ENCODE measurements around the gene C16orf92.

C16orf92 gene

DNA sequence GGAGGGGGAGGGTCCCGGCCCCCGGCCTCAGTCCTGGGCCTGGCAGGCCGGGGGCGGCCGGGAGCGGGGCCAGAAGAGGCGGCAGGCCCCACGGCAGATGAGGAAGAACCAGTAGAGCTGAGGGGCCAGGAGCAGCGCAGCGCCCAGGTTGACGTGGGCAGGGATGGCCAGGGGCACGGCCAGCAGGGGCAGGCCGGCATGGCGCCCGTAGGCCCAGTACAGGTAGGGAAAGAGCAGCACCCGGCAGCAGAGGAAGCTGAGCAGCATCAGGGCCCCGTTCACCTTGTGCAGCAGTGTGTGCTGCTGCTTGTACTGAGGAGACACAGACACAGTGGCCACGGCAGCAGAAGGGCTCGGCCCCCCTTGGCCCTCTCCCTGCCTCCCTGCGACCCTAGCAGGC lies 2.2 kb downstream of the C16orf92 start:
- no peak for DNase-seq
- TF ChIP-seq, protein P1, sequence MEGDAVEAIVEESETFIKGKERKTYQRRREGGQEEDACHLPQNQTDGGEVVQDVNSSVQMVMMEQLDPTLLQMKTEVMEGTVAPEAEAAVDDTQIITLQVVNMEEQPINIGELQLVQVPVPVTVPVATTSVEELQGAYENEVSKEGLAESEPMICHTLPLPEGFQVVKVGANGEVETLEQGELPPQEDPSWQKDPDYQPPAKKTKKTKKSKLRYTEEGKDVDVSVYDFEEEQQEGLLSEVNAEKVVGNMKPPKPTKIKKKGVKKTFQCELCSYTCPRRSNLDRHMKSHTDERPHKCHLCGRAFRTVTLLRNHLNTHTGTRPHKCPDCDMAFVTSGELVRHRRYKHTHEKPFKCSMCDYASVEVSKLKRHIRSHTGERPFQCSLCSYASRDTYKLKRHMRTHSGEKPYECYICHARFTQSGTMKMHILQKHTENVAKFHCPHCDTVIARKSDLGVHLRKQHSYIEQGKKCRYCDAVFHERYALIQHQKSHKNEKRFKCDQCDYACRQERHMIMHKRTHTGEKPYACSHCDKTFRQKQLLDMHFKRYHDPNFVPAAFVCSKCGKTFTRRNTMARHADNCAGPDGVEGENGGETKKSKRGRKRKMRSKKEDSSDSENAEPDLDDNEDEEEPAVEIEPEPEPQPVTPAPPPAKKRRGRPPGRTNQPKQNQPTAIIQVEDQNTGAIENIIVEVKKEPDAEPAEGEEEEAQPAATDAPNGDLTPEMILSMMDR (IDR thresholded peaks at IDR 0.05): no peak
- Histone ChIP-seq H3K27ac (no peak overlapping the region), H3K4me1 (peaks cover 0 to 11% (median 9%) of the 10 kb centered on the region in 4 donors), H3K9me3 (no peaks in the 10 kb centered on the region), H3K36me3 (no peaks in the 10 kb centered on the region), H3K4me3 (no peak overlapping the region), H3K27me3 (peaks cover 0 to 78% of the 10 kb centered on the region in 2 donors)
- intact Hi-C loops (cut with DNase I; ENCODE audit: low total_unique reads): no loop called here

DNA sequence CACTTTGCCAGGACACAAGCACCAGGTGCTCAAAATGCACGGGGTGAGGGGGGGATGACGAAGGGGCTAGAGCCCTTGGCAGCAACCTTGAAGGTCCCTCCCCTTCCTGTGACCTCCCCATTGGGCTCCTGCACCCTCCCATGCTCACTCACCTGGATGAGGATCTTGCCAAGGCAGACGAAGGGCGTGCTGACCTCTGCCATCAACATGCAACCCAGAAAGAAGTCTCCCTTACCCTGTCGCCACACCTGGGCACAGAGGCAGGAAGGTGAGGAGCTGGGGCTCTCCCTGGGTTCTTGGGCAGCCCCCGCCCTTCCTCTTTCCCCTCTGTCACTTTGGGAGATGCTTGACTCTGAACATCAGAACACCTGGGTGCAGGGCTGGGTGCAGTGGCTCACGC lies 2.6 kb downstream of the C16orf92 start:
- Histone ChIP-seq H3K36me3 (no peaks in the 10 kb centered on the region), H3K27ac (no peak overlapping the region), H3K4me3 (no peak overlapping the region), H3K4me1 (peaks cover 0 to 14% (median 10%) of the 10 kb centered on the region in 4 donors), H3K9me3 (no peaks in the 10 kb centered on the region), H3K27me3 (peaks cover 0 to 82% of the 10 kb centered on the region in 2 donors)
- intact Hi-C loops (cut with DNase I; ENCODE audit: low total_unique reads): no loop called here
- DNase-seq: no peak
- TF ChIP-seq, protein P1 (IDR thresholded peaks at IDR 0.05): no peak

DNA sequence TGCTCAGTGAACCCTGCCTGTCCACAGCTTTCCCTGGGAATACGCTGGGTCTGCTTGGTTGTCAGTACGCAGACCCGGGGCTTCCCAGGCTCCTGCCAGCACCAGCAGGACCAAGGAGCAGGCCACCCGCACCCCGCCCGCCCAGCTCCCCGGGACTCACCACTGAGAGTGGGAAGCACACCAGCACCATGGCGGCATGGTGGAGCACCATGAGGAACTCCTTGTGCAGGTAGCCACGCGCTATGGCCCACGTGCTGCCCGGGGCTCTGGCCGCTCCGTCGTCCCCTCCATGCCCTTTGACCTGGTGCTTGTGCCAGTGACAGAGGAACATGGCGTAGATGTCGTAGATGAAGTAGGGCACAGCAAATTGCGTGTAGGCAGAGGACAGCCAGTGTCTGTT lies 3.5 kb downstream of the C16orf92 start:
- Histone ChIP-seq H3K4me1 (peaks cover 0 to 15% (median 12%) of the 10 kb centered on the region in 4 donors), H3K36me3 (no peaks in the 10 kb centered on the region), H3K4me3 (no peak overlapping the region), H3K27ac (no peak overlapping the region), H3K27me3 (peaks cover 0 to 91% of the 10 kb centered on the region in 2 donors), H3K9me3 (no peaks in the 10 kb centered on the region)
- TF ChIP-seq, protein P1 (IDR thresholded peaks at IDR 0.05): no peak
- DNase-seq: no peak
- intact Hi-C loops (cut with DNase I; ENCODE audit: low total_unique reads): no loop called here

DNA sequence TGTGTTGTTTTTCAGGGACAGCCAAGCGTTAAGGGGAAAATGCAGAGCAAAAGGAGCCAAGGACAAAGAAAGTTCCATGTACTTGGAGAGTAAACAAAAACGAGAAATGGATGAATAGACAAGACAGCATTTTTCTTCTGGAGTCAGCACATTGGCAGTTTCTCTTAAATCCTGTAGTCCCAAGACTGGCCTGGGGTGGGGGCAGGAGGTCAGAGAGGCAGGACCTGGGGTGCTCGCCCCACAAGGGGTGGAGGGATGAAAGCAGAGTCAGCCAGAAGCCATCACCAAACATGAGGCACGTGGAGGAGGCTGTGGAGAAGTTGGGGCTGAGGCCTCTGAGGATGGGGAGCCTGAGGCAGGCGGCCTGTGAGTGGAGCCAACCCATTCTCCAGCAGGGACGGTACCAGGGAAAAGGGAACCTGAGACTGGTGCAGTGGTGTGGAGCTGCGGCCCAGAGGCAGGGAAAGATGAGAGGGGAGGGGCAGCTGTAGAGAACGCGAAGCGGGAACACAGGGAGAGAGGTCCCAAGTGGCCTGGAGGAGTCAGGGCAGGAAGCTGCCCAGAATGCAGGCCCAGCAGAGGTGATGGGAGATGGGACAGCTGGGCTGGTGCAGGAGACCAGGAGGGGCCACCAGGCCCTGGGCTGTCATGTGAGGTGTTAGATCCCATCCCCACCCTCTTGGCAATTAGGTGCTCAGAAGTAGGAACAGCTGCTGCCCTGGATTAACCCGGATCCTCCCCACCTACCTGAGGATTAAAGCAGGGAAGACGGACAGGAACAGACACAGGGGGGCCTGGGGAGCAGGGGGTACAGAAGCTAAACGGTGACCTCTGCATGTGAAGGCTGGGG lies 4.8 kb downstream of the C16orf92 start:
- Histone ChIP-seq H3K9me3 (no peaks in the 10 kb centered on the region), H3K27me3 (peaks cover 0 to 100% of the 10 kb centered on the region in 2 donors), H3K4me3 (no peak overlapping the region), H3K36me3 (no peaks in the 10 kb centered on the region), H3K27ac (no peak overlapping the region), H3K4me1 (peaks cover 0 to 17% (median 10%) of the 10 kb centered on the region in 4 donors)
- intact Hi-C loops (cut with DNase I; ENCODE audit: low total_unique reads): no loop called here
- TF ChIP-seq, protein P1 (IDR thresholded peaks at IDR 0.05): no peak
- DNase-seq: no peak

DNA sequence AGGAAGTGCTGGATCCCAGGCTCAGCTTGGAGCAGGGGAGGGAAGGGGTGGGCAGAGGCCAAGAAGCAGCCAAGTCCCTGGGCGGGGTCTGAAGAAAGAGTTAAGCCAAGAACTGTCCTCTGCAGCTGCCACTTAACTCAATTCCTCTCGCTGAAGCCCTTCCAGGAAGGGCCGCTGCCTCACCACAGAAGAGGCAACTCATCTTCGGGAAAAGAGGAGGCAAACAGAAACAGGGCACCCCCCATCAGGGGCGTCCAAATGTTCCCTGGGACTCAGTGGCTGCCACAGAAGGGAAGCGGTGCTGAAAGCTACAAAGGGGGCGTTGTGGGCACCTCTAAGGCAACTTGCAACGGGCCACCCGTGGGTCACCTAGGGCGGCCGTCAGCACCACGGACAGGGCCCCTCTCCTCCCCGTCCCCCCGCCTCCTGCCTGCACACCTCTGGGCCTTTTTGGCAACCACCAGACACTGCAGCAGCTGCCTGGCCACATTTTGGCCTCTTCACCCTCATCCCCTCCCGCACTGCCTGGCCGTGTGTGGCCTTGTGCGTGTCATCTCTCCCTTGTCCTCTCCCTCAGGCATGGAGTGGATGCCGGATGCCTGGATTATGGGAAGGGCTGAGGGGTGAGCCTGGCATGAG lies 5.6 kb downstream of the C16orf92 start:
- intact Hi-C loops (cut with DNase I; ENCODE audit: low total_unique reads): no loop called here
- Histone ChIP-seq H3K27me3 (peaks cover 0 to 100% of the 10 kb centered on the region in 2 donors), H3K4me3 (no peak overlapping the region), H3K27ac (no peak overlapping the region), H3K9me3 (no peaks in the 10 kb centered on the region), H3K36me3 (no peaks in the 10 kb centered on the region), H3K4me1 (peaks cover 0 to 17% (median 10%) of the 10 kb centered on the region in 4 donors)
- TF ChIP-seq, protein P1 (IDR thresholded peaks at IDR 0.05): no peak
- no peak for DNase-seq
